PC-9 (cell line): ENCODE data around the gene LONP2. TPM values are rescaled to one million over a fixed set of nuclear protein-coding genes. Genes with fewer than 3 reads are reported as not detected.

ENCODE experiments used
- BruUV-seq: library from RNA; stranded (reverse); fragments of 400-500 nt; replicated peaks from 2 replicates; lab custom pipeline; 2021; lab: Mats Ljungman, UMichigan
- CTCF ChIA-PET: fragments of 300-600 bp; sonication (Branson Sonifier 250); formaldehyde crosslinking; loops from one replicate; lab custom pipeline; 2022; ENCODE audit warnings: antibody characterized with exemption; lab: Charles Lee
- POLR2A ChIA-PET: fragments of 300-600 bp; sonication (Branson Sonifier 250); formaldehyde crosslinking; loops from one replicate; lab custom pipeline; 2022; ENCODE audit warnings: antibody characterized with exemption; ENCODE audit not compliant: unreplicated experiment; lab: Charles Lee
- DNase-seq, 2 experiments: peaks; one replicate each; pipeline versions ENCODE4 v3.0.0 to v3.0.0-alpha.2; 2015 to 2022; ENCODE audit warnings: mixed read lengths in 1 of 2
- H2AFZ ChIP-seq: fragments of 200-600 bp; sonication (generic); 2 replicates; pipeline ENCODE4 v1.8.1; 2017; ENCODE audit warnings: antibody characterized with exemption
- H3F3A ChIP-seq: fragments of 200-600 bp; sonication (generic); 2 replicates; pipeline ENCODE4 v1.8.1; 2017; ENCODE audit warnings: antibody characterized with exemption, mild to moderate bottlenecking, low read depth; ENCODE audit not compliant: insufficient read depth
- H3K27ac ChIP-seq: fragments of 200-600 bp; sonication (generic); 2 replicates; pipeline ENCODE4 v1.6.1; 2016; ENCODE audit warnings: mixed run types
- H3K27me3 ChIP-seq: fragments of 200-600 bp; sonication (generic); 2 replicates; pipeline ENCODE4 v1.6.1; 2016; ENCODE audit warnings: low read depth, mixed run types; ENCODE audit not compliant: insufficient read depth
- H3K36me3 ChIP-seq: fragments of 200-600 bp; sonication (generic); 2 replicates; pipeline ENCODE4 v1.6.1; 2016; ENCODE audit warnings: low read depth, mixed run types
- H3K4me1 ChIP-seq: fragments of 200-600 bp; sonication (generic); replicated peaks from 2 replicates; pipeline ENCODE4 v1.6.1; 2016; ENCODE audit warnings: mixed run types; ENCODE audit not compliant: insufficient read depth
- H3K4me2 ChIP-seq: fragments of 200-600 bp; sonication (generic); 2 replicates; pipeline ENCODE4 v1.6.1; 2017; ENCODE audit warnings: mixed run types
- H3K4me3 ChIP-seq: fragments of 200-600 bp; sonication (generic); 2 replicates; pipeline ENCODE4 v1.6.1; 2016; ENCODE audit warnings: mixed run types
- H3K79me2 ChIP-seq: fragments of 200-600 bp; sonication (generic); 2 replicates; pipeline ENCODE4 v1.6.1; 2017; ENCODE audit warnings: low read depth, mixed run types
- H3K9me2 ChIP-seq: fragments of 200-600 bp; sonication (generic); 2 replicates; pipeline ENCODE4 v1.8.1; 2017; ENCODE audit warnings: mild to moderate bottlenecking; ENCODE audit not compliant: insufficient read depth
- H3K9me3 ChIP-seq: fragments of 200-600 bp; sonication (generic); 2 replicates; pipeline ENCODE4 v1.8.1; 2016; ENCODE audit warnings: low read depth; ENCODE audit not compliant: insufficient read depth
- H4K20me1 ChIP-seq: fragments of 200-600 bp; sonication (generic); 2 replicates; pipeline ENCODE4 v1.8.1; 2017; ENCODE audit not compliant: insufficient read depth
- CTCF ChIP-seq: fragments of 200-600 bp; sonication (generic); conservative IDR thresholded peaks from 2 replicates; pipeline ENCODE4 v1.6.1; 2017; ENCODE audit warnings: mixed run types, antibody characterized with exemption, mild to moderate bottlenecking, moderate library complexity
- EZH2 ChIP-seq: fragments of 200-600 bp; sonication (generic); IDR thresholded peaks from 2 replicates; pipeline ENCODE4 v1.8.0; 2017; ENCODE audit warnings: antibody characterized with exemption, low read depth
- intact Hi-C: fragments of 100-400 bp; cut with micrococcal nuclease; formaldehyde crosslinking; loops from one replicate; pipeline ENCODE4 v1.10.0; 2022; ENCODE audit not compliant: unreplicated experiment
- total RNA-seq: library from RNA; stranded (reverse); gene quantifications from 2 replicates; pipeline ENCODE4 v1.2.3, GENCODE V29; 2021

LONP2 gene
- total RNA-seq, 1 experiment from 2014 or later = 47.0 TPM

- H2AFZ ChIP-seq = no peak overlapping the region
- H3K27ac ChIP-seq = no peak overlapping the region
- BruUV-seq = no TSS peak
- ChIA-PET CTCF (no interaction called here), POLR2A (interaction anchor here (0.7 kb wide), 1 partner anchor 1109 kb away, joined by 3 read pairs; no protein-coding TSS in a partner anchor)
- intact Hi-C loops = no loop called here
- peaks cover 20% of the 10 kb centered on the region; the same call in 1 of the 2 replicates for H3K36me3 ChIP-seq
- H3K4me1 ChIP-seq = peaks cover 12% of the 10 kb centered on the region
- H4K20me1 ChIP-seq = peaks cover 13% of the 10 kb centered on the region
- H3K27me3 ChIP-seq = no peaks in the 10 kb centered on the region
- no peak overlapping the region for H3K4me2 ChIP-seq
- no peaks in the 10 kb centered on the region for H3K9me2 ChIP-seq
- no peaks in the 10 kb centered on the region for H3K9me3 ChIP-seq
- TF ChIP-seq CTCF (no peak), EZH2 (no peak)
- H3K4me3 ChIP-seq = no peak overlapping the region
- no peak for DNase-seq
- peaks cover 62% of the 10 kb centered on the region for H3K79me2 ChIP-seq
- no peaks in the 10 kb centered on the region for H3F3A ChIP-seq
Measured at GRCh38 chr16:48250520-48251278, 6.6 kb downstream of the LONP2 start.

- H3K27ac ChIP-seq = no peak overlapping the region
- H3K27me3 ChIP-seq = no peaks in the 10 kb centered on the region
- no peaks in the 10 kb centered on the region for H3F3A ChIP-seq
- H3K36me3 ChIP-seq = peaks cover 23% of the 10 kb centered on the region; the same call in 1 of the 2 replicates
- ChIA-PET CTCF (no interaction called here), POLR2A (interaction anchor here (0.6 kb wide), 1 partner anchor 226 kb away, joined by 14 read pairs; no protein-coding TSS in a partner anchor)
- H3K4me1 ChIP-seq = peaks cover 4% of the 10 kb centered on the region; the same call in 1 of the 2 replicates
- DNase-seq = no peak
- no peak overlapping the region for H3K4me3 ChIP-seq
- intact Hi-C loops = no loop called here
- H3K9me3 ChIP-seq = no peaks in the 10 kb centered on the region
- no peak overlapping the region for H3K4me2 ChIP-seq
- H4K20me1 ChIP-seq = peaks cover 12% of the 10 kb centered on the region
- TF ChIP-seq EZH2 (no peak), CTCF (no peak)
- peaks cover 49% of the 10 kb centered on the region for H3K79me2 ChIP-seq
- no peak overlapping the region for H2AFZ ChIP-seq
- H3K9me2 ChIP-seq = no peaks in the 10 kb centered on the region
- no TSS peak for BruUV-seq
Measured at GRCh38 chr16:48252013-48252412, 7.9 kb downstream of the LONP2 start.

GRCh38 chr16:48256579-48257177 is 12.6 kb downstream of the LONP2 start:
- Histone ChIP-seq H3K27me3 (no peaks in the 10 kb centered on the region), H3K27ac (no peak overlapping the region), H3K4me1 (no peaks in the 10 kb centered on the region), H2AFZ (no peak overlapping the region), H3K4me3 (no peak overlapping the region), H4K20me1 (peaks cover 8% of the 10 kb centered on the region), H3F3A (no peaks in the 10 kb centered on the region), H3K9me2 (no peaks in the 10 kb centered on the region), H3K79me2 (peaks cover 5% of the 10 kb centered on the region), H3K4me2 (no peak overlapping the region), H3K36me3 (peaks cover 44% of the 10 kb centered on the region), H3K9me3 (no peaks in the 10 kb centered on the region)
- ChIA-PET POLR2A (no interaction called here), CTCF (interaction anchor here (0.6 kb wide), 1 partner anchor 13 kb away, joined by 3 read pairs; the partner anchor contains the start of gene LONP2)
- DNase-seq = no peak
- TF ChIP-seq CTCF = no peak
- no peak for TF ChIP-seq EZH2
- intact Hi-C loops = no loop called here
- BruUV-seq = no TSS peak
